ENCODE data around the gene SEMA6B.

- TF ChIP-seq CTCF (IDR thresholded peaks at IDR 0.05; ENCODE audit: insufficient read depth, low read length, poor library complexity, severe bottlenecking) (no peak), EZH2phosphoT487 (conservative IDR thresholded peaks at IDR 0.05; ENCODE audit: low read length) (no peak)
Observed at GRCh38 chr19:4510435-4511255, 48.8 kb downstream of the SEMA6B start.
